Lower lobe of right lung (tissue), 2 donors: ENCODE results near the gene TRPC4AP. TPM values are rescaled to one million over a fixed set of nuclear protein-coding genes. Genes with fewer than 3 reads are reported as not detected.

Experiments used
- ATAC-seq, 2 donors: fragments of 200-7000 bp; cut with Tn5 transposase; one replicate each; pipeline ENCODE4 v1.9.1; 2020 to 2022; ENCODE audit warnings: mild to moderate bottlenecking in 2 of 2, moderate library complexity in 2 of 2
- DNase-seq: peaks from one replicate; pipeline ENCODE4 v3.0.0-alpha.2; 2020
- H3K27ac ChIP-seq: fragments of 200-600 bp; one replicate; pipeline ENCODE4 v1.8.0; 2022
- H3K27me3 ChIP-seq: fragments of 200-600 bp; one replicate; pipeline ENCODE4 v1.8.0; 2022; ENCODE audit warnings: low read depth
- H3K36me3 ChIP-seq: fragments of 200-600 bp; one replicate; pipeline ENCODE4 v1.8.0; 2022; ENCODE audit warnings: mild to moderate bottlenecking
- H3K4me1 ChIP-seq: fragments of 200-600 bp; one replicate; pipeline ENCODE4 v1.8.0; 2022
- H3K4me3 ChIP-seq: fragments of 200-600 bp; one replicate; pipeline ENCODE4 v1.8.0; 2022; ENCODE audit warnings: mild to moderate bottlenecking
- H3K9me3 ChIP-seq: fragments of 200-600 bp; one replicate; pipeline ENCODE4 v1.8.0; 2022
- intact Hi-C: fragments of 100-400 bp; cut with DNase I; formaldehyde crosslinking; loops from one replicate; pipeline ENCODE4 v1.11.0; 2022
- microRNA-seq: library from miRNA; unstranded; fragments of <30 nt; microRNA quantifications from one replicate; pipeline ENCODE4 v1.2.0, GENCODE V29; 2020; ENCODE audit warnings: borderline number of aligned reads
- total RNA-seq: library from RNA; stranded (reverse); fragmentation: NEBNext Ultra II Directional; extraction: Animal tissue kit (Norgen Biotek cat#: 25700); gene quantifications from one replicate; pipeline ENCODE4 v1.2.1, GENCODE V29; 2021
- TF ChIP-seq, protein P1 (sequence below): fragments of 200-600 bp; IDR thresholded peaks from one replicate; pipeline ENCODE4 v1.8.0; 2022; ENCODE audit warnings: antibody characterized with exemption, mild to moderate bottlenecking
- donor health status: DM: no; HTN: yes; CAD: no; lungs with severe emphysema.

The TRPC4AP gene
- total RNA-seq, 1 donor from 2014 or later, result 63.2 TPM

DNA sequence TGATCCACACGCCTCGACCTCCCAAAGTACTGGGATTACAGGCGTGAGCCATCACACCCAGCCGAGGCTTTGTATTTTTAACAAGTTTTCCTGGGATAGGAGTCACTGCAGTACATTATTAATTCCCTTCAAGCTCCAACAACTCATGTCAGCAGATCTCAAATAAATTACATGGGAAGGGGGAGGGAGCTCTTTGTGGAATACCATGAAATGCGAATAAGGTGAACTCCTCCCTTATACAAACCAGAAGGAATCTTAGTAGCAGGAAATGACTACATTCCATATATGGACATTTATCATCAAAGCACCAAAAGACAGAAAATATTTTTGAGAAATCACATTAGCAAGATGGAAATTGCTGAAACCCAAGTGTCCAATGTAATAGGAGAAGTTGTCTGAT lies 139.9 kb downstream of the TRPC4AP start:
- no peak overlapping the region for H3K27ac ChIP-seq
- no peak overlapping the region for H3K4me3 ChIP-seq
- TF ChIP-seq, protein P1, sequence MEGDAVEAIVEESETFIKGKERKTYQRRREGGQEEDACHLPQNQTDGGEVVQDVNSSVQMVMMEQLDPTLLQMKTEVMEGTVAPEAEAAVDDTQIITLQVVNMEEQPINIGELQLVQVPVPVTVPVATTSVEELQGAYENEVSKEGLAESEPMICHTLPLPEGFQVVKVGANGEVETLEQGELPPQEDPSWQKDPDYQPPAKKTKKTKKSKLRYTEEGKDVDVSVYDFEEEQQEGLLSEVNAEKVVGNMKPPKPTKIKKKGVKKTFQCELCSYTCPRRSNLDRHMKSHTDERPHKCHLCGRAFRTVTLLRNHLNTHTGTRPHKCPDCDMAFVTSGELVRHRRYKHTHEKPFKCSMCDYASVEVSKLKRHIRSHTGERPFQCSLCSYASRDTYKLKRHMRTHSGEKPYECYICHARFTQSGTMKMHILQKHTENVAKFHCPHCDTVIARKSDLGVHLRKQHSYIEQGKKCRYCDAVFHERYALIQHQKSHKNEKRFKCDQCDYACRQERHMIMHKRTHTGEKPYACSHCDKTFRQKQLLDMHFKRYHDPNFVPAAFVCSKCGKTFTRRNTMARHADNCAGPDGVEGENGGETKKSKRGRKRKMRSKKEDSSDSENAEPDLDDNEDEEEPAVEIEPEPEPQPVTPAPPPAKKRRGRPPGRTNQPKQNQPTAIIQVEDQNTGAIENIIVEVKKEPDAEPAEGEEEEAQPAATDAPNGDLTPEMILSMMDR, result no peak
- intact Hi-C loops, result no loop called here
- no peak for DNase-seq
- peaks cover 13% of the 10 kb centered on the region for H3K36me3 ChIP-seq
- H3K4me1 ChIP-seq, result peaks cover 14% of the 10 kb centered on the region
- no peak for ATAC-seq
- H3K9me3 ChIP-seq, result no peaks in the 10 kb centered on the region
- H3K27me3 ChIP-seq, result no peaks in the 10 kb centered on the region

Small RNA genes lying within 50 kb of the gene (microRNA-seq; reads per million reads assigned to microRNA genes)
- gene MIR499A, result not detected
- gene MIR499B, result not detected

Other genes with a start within 250 kb of the TRPC4AP start
- gene GGT7, start 220.0 kb downstream of the TRPC4AP start, total RNA-seq, result 24.0 TPM
- gene ACSS2, start 216.2 kb downstream of the TRPC4AP start, total RNA-seq, result 131 TPM
- 28.8 TPM for gene GSS, start 137.0 kb downstream of the TRPC4AP start, total RNA-seq
- 0.56 TPM for gene MYH7B, start 136.9 kb downstream of the TRPC4AP start, total RNA-seq
- 45.4 TPM for gene EDEM2, start 54.5 kb upstream of the TRPC4AP start, total RNA-seq
- gene PROCR, start 79.3 kb upstream of the TRPC4AP start, total RNA-seq, result 15.7 TPM
- gene MMP24, start 133.9 kb upstream of the TRPC4AP start, total RNA-seq, result 5.3 TPM
- gene MMP24OS, start 185.3 kb upstream of the TRPC4AP start, total RNA-seq, result 78.7 TPM
- 72.6 TPM for gene EIF6, start 192.0 kb upstream of the TRPC4AP start, total RNA-seq
- not detected for gene FAM83C, start 199.6 kb upstream of the TRPC4AP start, total RNA-seq